Activated T-helper 1 cell treated with Interleukin-2 at 50 U/mL for 16 hours (primary cell): ENCODE results near the gene CLASP1.
"Not testable (repeated sequence)": the region's sequence is repeated elsewhere in the genome, so short reads cannot be mapped to it uniquely, and the experiment has no call there.

ENCODE experiments used
- DNase-seq: peaks from one replicate; pipeline ENCODE4 v3.0.0-alpha.2; 2020; ENCODE audit warnings: low read depth

The CLASP1 gene

DNA sequence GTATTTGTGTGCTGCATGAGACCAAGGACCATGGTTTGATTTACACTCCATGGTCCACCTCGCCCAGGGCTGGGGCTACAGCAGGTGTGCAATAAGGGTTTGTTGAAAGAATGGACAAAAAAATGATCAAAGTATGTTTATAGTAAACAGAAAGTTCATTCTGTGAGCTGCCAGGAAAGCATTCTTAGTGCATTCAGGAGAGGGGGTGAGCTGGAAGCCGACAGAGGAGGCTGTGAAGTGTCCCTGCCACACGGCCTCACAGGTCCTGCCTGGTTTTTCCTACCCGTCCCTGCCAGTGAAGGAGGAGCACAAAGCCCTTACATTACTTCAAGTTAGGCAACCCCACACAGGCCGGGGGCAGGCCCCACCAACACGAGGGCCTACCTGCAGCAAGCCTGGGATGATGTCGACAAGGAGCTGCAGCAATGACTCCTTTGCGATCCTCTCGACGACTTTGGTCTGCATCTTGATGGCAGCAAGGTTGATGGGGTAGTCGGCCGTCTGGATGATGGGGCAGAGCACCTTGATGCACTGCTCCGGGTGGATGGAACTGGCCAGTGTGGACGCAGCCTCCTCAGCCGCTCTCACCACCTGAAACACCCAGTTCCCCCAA, 301.0 kb downstream of the CLASP1 start:
- no peak for DNase-seq

DNA sequence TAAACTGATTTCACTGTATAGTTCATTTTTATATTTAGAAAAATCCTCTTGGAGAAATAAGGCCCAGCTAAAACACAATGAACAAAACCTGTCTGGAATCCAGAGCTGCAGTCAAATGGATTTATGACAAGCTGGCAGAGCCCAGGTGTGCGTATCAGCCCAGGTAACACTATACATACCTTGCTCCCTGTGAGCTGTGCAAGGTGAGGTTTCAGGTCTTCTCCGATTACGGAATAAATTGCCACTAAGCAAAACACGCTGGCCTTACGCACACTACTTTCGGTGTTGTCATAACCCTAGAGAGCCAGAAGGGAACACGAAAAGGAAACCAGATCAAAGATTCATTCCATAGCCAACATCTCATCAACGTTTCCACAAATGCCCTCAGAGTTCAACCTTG, 302.4 kb downstream of the CLASP1 start:
- DNase-seq, result no peak

DNA sequence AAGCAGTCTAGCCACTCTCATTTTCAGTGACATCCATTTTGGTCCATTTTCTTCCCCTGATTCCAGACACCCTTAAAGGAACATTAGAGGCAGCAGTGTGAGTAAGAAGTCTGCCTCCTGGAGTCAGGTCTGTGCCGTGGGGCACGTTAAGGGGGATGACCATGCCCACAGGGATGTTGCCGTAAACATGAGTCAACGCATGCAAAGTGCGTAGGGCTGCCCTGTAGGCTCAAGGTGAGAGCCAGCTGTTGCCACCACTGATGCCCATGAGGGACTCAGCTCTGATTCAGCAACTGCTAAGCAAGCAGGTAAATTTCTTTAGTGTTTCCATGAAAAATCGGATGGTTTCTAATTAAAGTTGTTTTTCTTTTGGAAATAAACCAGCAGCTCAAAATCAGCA, 302.9 kb downstream of the CLASP1 start:
- no peak for DNase-seq

DNA sequence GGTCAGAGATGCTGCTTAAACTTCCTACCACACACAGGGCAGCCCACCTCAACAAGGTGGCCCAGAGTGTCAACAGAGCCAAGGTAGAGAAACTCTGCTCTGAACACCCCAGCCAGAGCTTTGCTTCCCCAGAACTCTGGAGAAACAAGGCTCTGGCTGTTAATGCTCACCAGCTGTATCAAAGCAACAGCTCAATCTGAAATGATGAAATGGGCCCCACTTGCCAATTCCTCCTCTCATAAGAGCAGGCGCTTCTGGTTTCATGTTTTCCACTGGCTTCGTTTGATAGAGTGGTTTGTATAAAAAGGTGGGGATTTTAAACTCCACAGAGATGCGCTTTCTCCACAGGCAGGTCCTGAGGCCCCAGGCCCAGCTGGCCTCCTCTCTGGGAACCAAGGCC, 303.4 kb downstream of the CLASP1 start:
- DNase-seq, result no peak

DNA sequence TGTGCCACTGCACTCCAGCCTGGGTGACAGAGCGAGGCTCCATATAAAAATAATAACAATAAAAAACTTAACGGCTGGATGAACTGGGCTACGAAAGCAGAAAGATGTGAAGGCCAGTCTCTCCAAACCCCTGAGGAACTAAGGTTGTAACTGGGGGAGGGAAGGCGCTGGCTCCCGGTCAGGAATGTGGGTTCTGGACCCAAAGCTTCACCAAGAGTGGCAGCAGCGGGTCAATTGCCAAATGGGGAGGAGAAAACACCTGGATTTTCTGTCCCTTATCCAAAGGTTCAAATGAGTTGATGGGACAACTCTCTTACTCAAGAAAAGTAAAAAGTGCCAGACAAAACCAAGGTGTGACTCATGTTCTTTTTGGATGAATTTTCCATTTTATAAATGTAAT, 304.2 kb downstream of the CLASP1 start:
- no peak for DNase-seq

DNA sequence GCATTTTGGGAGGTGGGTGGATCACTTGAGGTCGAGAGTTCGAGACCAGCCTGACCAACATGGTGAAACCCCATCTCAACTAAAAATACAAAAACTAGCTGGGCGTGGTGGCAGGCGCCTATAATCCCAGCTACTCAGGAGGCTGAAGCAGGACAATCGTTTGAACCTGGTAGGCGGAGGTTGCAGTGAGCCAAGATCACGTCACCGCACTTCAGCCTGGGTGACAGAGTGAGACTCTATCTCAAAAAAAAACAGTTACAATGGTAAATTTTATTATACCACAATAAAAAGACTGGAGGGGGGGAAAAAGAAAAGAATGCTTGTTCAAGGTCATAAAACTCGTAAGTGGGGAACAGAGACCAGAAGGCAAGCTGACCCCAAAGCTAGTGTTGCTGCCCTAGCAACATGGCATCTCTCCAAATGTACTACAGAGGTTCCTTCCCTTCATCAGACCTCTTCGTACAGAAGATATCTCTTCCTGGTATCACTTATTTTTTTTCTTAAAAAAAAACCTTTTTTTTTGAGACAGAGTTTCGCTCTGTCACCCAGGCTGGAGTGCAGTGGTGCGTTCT, 305.3 kb downstream of the CLASP1 start:
- not testable (repeated sequence) for DNase-seq

DNA sequence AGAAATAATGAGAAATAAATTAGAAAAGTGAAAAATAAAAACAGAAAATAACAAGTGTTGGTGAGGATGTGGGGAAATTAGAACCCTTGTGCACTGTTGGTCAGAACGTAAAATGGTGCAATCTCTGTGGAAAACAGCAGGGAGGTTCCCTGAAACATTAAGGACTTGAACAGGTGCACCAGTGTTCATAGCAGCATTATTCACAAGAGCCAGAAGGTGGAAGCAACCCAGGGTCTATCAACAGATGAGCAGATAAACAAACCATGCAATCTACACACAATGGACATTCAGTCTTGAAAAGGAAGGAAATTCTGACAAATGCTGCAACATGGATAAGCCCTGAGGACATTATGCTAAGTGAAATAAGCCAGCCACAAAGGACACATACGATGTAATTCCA, 306.1 kb downstream of the CLASP1 start:
- no peak for DNase-seq

DNA sequence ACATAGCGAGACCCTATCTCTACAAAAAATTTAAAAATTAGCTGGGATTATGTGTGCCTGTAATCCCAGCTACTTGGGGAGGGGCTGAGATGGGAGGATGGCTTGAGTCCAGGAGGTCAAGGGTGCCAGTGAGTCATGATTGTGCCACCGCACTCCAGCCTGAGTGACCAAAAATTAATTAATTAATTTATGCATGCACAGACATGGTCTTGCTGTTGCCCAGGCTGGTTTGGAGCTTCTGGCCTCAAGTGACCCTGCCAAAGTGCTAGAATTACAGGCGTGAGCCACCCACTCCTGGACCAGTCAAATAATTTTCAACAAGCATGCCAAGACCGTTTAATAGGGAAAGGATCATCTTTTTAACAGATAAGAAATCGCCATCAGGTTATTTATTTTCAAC, 306.5 kb downstream of the CLASP1 start:
- no peak for DNase-seq

DNA sequence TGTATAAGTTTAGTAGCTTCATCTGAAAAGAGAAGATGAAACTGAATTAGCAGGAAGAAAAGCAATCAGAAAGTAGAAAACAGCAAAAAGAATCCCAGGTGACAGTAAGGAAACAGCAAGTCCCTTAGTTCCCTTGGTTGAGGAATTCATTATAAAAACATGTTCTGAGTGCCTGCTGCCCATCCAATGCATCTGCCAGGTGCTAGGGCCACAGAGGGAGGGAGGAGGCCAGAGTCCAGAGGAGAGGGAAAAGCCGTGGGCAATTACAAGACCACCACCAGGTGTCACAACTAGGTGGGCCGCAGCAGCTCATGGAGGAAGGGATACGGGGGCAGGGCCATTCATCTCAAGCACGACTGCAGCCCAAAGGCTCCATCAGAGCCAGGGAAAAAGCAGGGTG, 308.3 kb downstream of the CLASP1 start:
- no peak for DNase-seq

DNA sequence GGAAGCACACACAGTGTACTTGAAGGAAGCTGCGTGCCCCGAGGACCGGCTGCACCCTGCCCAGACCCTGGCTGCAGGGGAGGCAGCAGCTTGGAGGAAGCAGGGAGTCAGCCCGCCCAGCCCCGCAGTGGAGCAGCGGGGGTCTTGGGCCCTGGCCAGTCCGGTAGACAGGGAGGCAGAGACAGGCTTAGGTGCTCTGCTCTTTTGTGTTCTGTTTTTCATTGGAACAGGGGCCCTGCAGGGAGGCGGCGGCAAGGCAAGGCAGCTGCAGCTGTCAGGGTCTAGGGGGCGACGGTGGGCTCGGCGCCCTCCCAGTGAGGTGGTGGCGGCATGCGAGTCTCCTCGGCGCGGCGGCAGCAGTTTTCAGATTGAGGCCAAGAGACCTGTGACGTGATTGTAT, 311.0 kb downstream of the CLASP1 start:
- DNase-seq, result no peak

DNA sequence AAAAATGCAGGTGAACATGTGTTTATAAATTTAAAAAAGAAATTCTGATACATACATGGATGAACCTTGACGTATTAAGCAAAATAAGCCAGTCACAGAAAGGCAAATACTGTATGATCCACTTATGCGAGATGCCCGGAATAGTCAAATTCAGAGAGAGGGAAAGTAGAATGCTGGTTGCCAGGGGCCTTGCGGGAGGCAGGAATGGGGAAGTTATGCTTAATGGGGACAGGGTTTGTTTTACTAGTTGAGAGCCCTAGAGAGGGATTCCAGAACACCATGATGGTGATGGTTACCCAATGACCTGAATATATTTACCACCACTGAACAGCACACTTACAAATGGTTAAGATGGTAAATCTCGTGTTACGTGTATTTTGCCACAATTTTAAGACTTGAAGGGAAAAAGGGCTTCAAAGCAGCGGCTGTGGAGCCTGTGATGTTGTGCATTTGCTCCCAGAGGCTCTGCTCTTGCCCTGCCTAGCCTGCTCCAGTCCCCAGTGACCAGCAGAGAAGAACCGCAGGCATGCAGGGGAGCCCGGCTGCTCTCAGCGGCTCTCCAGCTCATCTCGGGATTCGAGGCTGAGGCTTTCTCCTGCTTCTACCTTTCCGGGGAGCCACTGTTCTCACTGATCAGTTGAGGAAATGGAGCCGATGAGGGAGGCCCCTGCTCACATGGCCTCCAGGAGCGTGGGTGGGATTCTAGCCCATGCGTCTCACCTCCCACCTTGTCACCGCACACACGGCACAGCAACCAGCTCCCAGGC, 312.6 kb downstream of the CLASP1 start:
- no peak for DNase-seq

DNA sequence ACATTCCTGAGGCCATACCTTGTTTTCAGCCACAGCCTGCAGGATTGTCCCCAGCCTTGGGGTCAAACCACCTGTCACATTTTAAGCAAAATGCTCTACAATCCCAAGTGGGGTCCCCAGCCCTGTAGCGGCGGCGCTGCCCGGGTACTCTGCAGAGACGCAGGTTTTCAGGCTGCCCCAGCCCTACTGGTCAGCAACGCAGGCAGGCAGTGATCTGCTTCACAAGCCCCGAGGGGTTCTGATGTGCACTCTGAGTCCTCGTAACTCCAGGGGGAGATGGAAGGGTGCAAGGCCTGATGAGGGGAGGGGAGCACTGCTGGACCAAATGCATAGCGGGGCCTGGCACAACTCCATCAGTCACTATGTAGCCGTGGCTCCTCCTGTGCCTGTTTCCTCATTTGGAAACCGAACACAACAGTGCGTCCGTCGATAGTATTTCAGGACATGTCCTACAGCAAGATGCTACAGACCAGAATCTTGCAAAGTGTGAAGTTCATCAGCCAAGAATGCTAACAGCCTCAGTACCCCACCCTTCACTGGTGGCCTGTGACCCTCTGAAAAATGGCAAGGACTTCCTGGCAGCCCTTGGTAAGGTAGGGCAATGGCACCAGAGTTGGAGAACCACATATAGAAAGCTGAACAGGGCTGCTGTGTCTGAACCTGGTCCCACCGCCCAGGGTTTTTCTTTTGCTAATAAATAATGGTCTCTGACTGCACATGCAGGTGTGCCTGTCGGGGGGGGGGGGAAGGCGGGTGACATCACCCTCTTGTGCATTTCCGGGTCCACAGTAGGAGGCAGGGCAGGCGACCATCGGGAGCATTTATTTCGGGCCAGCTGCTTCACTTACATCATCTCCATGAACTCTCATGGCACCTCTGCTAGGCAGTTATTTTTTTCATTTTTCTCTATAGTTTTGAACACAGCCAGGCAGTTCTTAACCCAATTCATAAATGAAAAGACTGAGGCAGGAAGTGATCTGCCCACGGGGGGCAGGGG, 313.7 kb downstream of the CLASP1 start:
- DNase-seq, result no peak

DNA sequence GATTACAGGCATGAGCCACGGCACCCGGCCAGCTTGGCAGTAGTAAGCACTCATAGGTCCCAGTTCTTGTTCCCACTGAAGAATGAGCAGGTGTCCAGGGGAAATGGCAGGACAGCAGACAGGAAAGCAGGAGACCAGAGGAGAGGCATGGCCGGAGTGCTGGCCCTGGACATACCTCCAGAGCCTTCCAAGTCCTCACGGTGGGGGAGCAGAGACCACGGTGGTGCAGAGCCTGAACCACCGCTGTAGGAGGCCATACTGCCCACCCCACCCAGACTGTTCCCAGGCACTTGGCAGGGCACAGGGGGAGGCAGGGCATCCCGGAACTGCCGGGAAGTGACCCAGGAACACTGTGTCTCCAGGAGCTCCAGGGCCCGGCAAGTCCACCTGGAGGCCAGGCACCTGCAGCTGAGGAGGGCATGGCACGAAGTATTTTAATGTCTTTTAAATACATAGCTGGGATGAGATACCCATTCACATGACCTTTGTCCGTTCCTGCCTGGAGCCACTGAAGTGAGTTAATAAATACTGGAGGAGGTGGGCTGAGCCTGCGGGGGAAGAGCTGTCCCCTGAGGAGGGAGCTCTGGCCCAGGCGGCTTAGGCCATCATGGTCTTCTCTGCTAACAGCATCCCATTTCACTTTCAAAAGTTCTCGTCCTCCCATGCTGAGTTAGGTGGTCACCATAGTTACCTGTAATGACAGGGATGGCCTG, 314.5 kb downstream of the CLASP1 start:
- no peak for DNase-seq

DNA sequence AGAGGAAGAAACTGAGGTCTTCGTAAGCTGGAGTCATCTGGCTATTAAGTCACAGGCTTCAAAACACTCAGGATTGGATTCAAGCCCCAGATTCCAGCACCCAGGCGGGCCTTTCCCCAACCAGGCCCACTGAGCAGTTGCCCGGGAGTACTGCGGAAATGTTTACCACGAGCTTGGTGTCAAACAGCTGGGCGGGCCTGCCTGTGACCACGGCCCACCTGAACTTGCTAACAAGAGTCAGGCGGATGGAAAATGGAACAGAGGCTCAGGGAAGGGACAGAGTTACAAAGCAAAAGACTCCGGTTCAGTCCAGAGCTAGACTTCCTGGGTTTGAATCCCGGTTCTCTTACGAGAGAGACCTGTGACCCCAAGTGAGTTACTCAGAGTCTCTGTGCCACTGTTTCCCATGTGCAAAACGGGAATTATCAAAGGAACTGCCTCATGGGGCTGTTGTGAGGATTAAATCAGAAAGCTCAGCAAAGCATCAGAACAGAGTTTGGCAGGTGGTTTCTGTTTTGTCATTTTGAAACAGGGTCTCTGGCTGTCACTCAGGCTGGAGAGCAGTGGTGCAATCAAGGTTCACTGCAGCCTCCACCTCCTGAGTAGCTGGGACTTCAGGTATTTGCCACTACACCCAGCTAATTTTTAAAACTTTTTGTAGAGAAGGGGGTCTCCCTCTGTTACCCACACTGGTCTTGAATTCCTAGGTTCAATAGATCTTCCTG, 315.3 kb downstream of the CLASP1 start:
- no peak for DNase-seq

DNA sequence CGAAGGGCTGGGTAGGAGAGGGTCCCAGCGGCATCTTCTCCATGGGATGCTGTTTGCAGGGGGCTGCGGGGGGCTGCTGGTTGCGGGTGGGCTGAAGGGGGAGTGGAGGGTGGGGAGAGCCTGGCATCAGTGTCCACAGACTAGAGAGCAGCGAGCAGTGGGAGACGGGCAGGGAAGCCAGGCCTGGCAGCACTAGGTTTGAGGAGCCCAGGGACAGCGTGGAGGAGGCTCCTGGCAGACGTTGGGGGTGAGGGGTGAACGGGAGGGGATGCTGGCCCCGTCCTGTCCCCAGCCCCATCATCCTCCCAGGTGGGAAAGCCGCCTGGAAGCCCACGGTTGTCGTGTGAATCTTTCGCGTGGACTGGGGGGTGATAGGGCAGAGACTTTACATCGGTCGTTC, 316.0 kb downstream of the CLASP1 start:
- no peak for DNase-seq

DNA sequence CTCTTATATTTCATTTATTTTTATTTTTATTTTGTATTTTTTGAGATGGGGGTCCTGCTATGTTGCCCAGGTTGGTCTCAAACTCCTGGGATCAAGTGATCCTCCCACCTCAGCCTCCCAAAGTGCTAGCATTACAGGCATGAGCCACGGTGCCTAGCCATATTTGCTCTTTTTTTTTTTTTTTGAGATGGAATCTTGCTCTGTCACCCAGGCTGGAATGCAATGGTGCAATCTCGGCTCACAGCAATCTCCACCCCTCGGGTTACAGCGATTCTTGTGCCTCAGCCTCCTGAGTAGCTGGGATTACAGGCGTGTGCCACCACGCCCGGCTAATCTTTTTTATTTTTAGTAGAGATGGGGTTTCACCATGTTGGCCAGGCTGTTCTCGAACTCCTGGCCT, 317.9 kb downstream of the CLASP1 start:
- not testable (repeated sequence) for DNase-seq

DNA sequence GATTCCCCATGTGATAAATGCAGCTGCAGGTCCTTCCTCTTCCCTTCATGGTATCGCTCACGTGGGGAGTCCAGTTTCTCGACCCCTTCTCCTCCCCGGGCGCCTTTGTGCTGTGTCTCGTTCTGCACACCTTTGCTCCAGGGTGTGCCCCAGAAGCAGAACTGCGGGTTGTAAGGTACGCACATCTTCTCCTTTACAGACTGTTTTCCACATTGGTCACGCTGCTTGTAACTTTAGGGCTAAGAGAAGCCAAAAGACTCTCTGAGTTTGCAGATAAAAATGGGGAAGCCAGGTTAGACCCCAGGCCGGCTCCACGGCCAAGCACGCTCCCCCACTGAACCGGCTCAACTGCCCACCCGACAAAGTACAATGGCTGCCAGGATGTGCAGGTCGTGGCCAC, 318.3 kb downstream of the CLASP1 start:
- no peak for DNase-seq

DNA sequence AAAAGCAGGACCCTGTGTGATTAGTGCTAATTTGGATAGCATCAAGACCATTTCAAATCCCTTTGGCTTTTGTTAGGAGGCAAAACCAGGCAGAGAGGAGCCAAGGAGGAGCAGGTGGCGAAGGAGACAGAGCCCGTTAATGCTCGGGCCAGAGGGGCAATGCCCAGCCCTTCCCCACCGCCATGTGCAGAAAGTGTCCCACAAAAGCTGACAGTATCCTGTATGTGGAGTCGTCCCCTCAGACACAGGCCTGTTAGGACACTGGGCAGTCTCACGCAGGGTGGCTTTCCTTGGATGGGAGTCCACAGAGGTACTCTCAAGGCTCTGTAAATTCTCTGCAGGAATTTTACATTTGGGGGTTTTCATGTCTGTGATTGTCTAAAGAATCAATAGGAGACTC, 319.5 kb downstream of the CLASP1 start:
- DNase-seq, result no peak

DNA sequence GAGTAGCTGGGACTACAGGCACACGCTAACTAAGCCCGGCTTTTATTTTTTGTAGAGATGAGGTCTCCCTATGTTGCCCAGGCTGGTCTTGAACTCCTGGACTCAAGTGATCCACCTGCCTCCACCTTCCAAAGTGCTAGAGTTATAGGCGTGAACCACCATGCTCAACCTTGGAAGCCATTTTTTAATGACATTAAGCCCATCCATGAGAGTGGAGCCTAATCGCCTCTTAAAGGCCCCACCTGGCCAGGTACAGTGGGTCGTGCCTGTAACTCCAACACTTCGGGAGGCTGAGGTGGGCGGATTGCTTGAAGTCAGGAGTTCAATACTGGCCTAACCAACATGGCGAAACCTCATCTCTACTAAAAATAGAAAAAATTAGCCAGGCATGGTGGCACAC, 322.6 kb downstream of the CLASP1 start:
- DNase-seq, result no peak

DNA sequence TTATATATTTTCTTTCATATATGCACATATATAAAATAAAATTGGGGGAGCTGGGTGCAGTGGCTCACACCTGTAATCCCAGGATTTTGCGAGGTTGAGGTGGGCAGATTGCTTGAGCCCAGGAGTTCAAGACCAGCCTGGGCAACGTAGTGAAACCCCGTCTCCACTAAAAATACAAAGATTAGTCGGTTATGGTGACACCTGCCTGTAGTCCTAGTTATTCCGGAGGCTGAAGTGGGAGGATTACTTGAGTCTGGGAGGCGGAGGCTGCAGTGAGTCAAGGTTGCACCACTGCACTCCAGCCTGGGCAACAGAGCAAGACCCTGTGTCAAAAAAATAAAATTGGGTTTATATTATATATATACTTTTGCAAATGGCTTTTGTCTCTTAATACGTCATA, 324.7 kb downstream of the CLASP1 start:
- DNase-seq, result no peak

DNA sequence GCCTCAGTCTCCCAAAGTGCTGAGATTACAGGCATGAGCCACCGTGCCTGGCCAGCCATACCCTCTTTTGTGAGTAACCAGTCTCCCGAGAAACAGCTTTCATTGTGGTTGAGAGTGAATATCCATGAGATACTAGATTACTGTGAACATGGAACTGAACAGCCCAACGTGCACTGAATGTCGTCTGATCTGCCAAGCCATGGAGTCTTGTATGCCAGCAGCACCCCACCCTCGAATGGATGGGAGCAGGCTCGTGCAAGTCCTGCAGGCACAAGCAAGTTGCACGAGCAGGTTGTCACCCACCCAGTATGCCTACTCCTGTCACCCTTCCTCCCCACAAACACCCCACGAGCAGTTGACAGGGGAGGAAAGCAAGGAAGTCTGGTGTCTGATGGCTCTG, 327.8 kb downstream of the CLASP1 start:
- DNase-seq, result no peak
